Spleen (tissue), 11 donors: ENCODE data around the gene COL8A1. TPM values are rescaled to one million over a fixed set of nuclear protein-coding genes. Genes with fewer than 3 reads are reported as not detected.

ENCODE experiments used
- DNase-seq: peaks from one replicate; pipeline ENCODE4 v3.0.0-alpha.2; 2020
- H3K27ac ChIP-seq, 8 donors: fragments of 200-600 bp; sonication (generic) in 7 of 8; 1 replicate in 4 of 8; 2 replicates in 4 of 8; pipeline versions ENCODE4 v1.5.0 to v1.8.0; 2016 to 2021; ENCODE audit warnings: inconsistent platforms in 4 of 8, mild to moderate bottlenecking in 4 of 8, moderate library complexity in 1 of 8
- H3K27me3 ChIP-seq, 7 donors: fragments of 200-600 bp; sonication (generic) in 6 of 7; replicated peaks in 1 of 7; 1 replicate in 4 of 7; 2 replicates in 3 of 7; pipeline versions ENCODE4 v1.5.0 to v1.8.0; 2016 to 2021; ENCODE audit warnings: inconsistent platforms in 3 of 7, mild to moderate bottlenecking in 1 of 7
- H3K36me3 ChIP-seq, 6 donors: fragments of 200-600 bp; sonication (generic) in 5 of 6; 1 replicate in 4 of 6; 2 replicates in 2 of 6; pipeline versions ENCODE4 v1.5.0 to v1.8.0; 2016 to 2021; ENCODE audit warnings: inconsistent platforms in 2 of 6
- H3K4me1 ChIP-seq, 6 donors: fragments of 200-600 bp; sonication (generic) in 5 of 6; 1 replicate in 3 of 6; 2 replicates in 3 of 6; pipeline versions ENCODE4 v1.5.0 to v1.8.0; 2016 to 2021; ENCODE audit warnings: inconsistent platforms in 3 of 6
- H3K4me3 ChIP-seq, 8 donors: fragments of 200-600 bp; sonication (generic) in 7 of 8; 1 replicate in 4 of 8; 2 replicates in 4 of 8; pipeline versions ENCODE4 v1.5.0 to v1.8.0; 2016 to 2021; ENCODE audit warnings: inconsistent platforms in 4 of 8, mild to moderate bottlenecking in 4 of 8, moderate library complexity in 2 of 8
- H3K9me3 ChIP-seq, 8 donors: fragments of 200-600 bp; sonication (generic) in 7 of 8; 1 replicate in 4 of 8; 2 replicates in 4 of 8; pipeline versions ENCODE4 v1.5.0 to v1.8.0; 2016 to 2021; ENCODE audit warnings: inconsistent platforms in 4 of 8
- CTCF ChIP-seq, 11 experiments: fragments of 200-600 bp in 7 of 11; fragments of 450-650 bp in 4 of 11; sonication (generic) in 4 of 11; IDR thresholded peaks in 8 of 11; conservative IDR thresholded peaks in 3 of 11; 1 replicate in 7 of 11; 2 replicates in 4 of 11; pipeline versions ENCODE4 v1.4.0 to v1.8.0; 2016 to 2021; ENCODE audit warnings: antibody characterized with exemption in 11 of 11, inconsistent platforms in 4 of 11, mild to moderate bottlenecking in 1 of 11
- POLR2A ChIP-seq, 3 donors: fragments of 450-650 bp; IDR thresholded peaks; one replicate each; pipeline ENCODE4 v1.5.1; 2017; ENCODE audit warnings: antibody characterized with exemption in 3 of 3, mild to moderate bottlenecking in 1 of 3
- POLR2AphosphoS5 ChIP-seq, 3 donors: sonication (generic); formaldehyde crosslinking; IDR thresholded peaks; one replicate each; pipeline ENCODE4 v1.5.1; 2017; ENCODE audit warnings: antibody characterized with exemption in 3 of 3
- WGBS, 5 donors: extraction: QIAGEN DNeasy Blood & Tissue Kit in 3 of 5; methylation state at CpG; one replicate each; pipeline versions ENCODE4 v1.1.5 to v1.1.7; 2013 to 2018; 5-methylcytosine and 5-hydroxymethylcytosine counted together
- intact Hi-C: fragments of 100-400 bp; cut with DNase I; formaldehyde crosslinking; loops from one replicate; pipeline ENCODE4 v1.15.0; 2023; ENCODE audit warnings: low total_unique reads
- polyA plus RNA-seq, 3 donors: library from polyadenylated mRNA; stranded (reverse); fragments of 200-250 nt; gene quantifications; one replicate each; pipeline ENCODE4 v1.2.1, GENCODE V29; 2013
- total RNA-seq, 7 donors: library from RNA; depleted of rRNA in 3 of 7; stranded (reverse); fragments of >200 nt in 3 of 7; fragmentation: NEBNext Ultra II Directional in 4 of 7; extraction: Animal tissue kit (Norgen Biotek cat#: 25700) in 4 of 7; gene quantifications; one replicate each; pipeline versions ENCODE4 v1.1.0 to v1.2.1, GENCODE V29; 2016 to 2021
- donor health status: healthy with polysubstance abuse.
- donor health status: DM: no; HTN: no; CAD: no; lungs with moderate emphysema.
- donor health status: DM: no; HTN: no; CAD: no.
- donor health status: Bipolar disorder and iron deficiency.
- donor health status: healthy.
- donor health status: DM: no; HTN: no; CAD: no.
- donor health status: DM: yes; HTN: yes; CAD: no.

COL8A1 gene
- total and polyA plus RNA-seq, 10 donors: 0.22 to 3.1 (median 1.4) TPM

GRCh38 chr3:99602183-99602582 is 36.2 kb upstream of the COL8A1 start:
- H3K27me3 ChIP-seq: no peaks in the 10 kb centered on the region
- TF ChIP-seq POLR2A (IDR thresholded peaks at IDR 0.05) (no peak), CTCF (IDR thresholded peaks at IDR 0.05 in 8 of 11, conservative IDR thresholded peaks at IDR 0.05 in 3 of 11) (no peak), POLR2AphosphoS5 (IDR thresholded peaks at IDR 0.05) (no peak)
- no peak overlapping the region for H3K27ac ChIP-seq
- no peaks in the 10 kb centered on the region for H3K9me3 ChIP-seq
- H3K36me3 ChIP-seq: no peaks in the 10 kb centered on the region
- intact Hi-C loops: no loop called here
- DNase-seq: no peak
- no peak overlapping the region for H3K4me3 ChIP-seq
- no peaks in the 10 kb centered on the region for H3K4me1 ChIP-seq
- WGBS, 5 donors: 64 to 83% (median 76%) methylated on average over 3 of the region's 3 CpGs

- Histone ChIP-seq H3K27ac (no peak overlapping the region), H3K27me3 (no peaks in the 10 kb centered on the region), H3K9me3 (no peaks in the 10 kb centered on the region), H3K4me1 (no peaks in the 10 kb centered on the region), H3K36me3 (no peaks in the 10 kb centered on the region), H3K4me3 (no peak overlapping the region)
- 60 to 84% (median 80%) methylated on average over 1 of the region's 1 CpG for WGBS, 5 donors
- no peak for TF ChIP-seq POLR2A (IDR thresholded peaks at IDR 0.05)
- TF ChIP-seq CTCF (IDR thresholded peaks at IDR 0.05 in 8 of 11, conservative IDR thresholded peaks at IDR 0.05 in 3 of 11): no peak
- TF ChIP-seq POLR2AphosphoS5 (IDR thresholded peaks at IDR 0.05): no peak
- intact Hi-C loops: no loop called here
- no peak for DNase-seq
These were observed 31.2 kb upstream of the COL8A1 start for GRCh38 chr3:99607151-99607550.

GRCh38 chr3:99614768-99615167 is 23.6 kb upstream of the COL8A1 start:
- 76 to 95% (median 90%) methylated on average over 1 of the region's 1 CpG for WGBS, 5 donors
- Histone ChIP-seq H3K9me3 (peaks cover 0 to 6% (median 5%) of the 10 kb centered on the region in 8 donors), H3K36me3 (no peaks in the 10 kb centered on the region), H3K4me1 (no peaks in the 10 kb centered on the region), H3K4me3 (no peak overlapping the region), H3K27me3 (no peaks in the 10 kb centered on the region), H3K27ac (no peak overlapping the region)
- no peak for DNase-seq
- intact Hi-C loops: no loop called here
- TF ChIP-seq POLR2A (IDR thresholded peaks at IDR 0.05) (no peak), CTCF (IDR thresholded peaks at IDR 0.05 in 8 of 11, conservative IDR thresholded peaks at IDR 0.05 in 3 of 11) (no peak), POLR2AphosphoS5 (IDR thresholded peaks at IDR 0.05) (no peak)

GRCh38 chr3:99620077-99620767 is 18.2 kb upstream of the COL8A1 start:
- no peak for DNase-seq
- Histone ChIP-seq H3K36me3 (no peaks in the 10 kb centered on the region), H3K4me1 (no peaks in the 10 kb centered on the region), H3K4me3 (no peak overlapping the region), H3K27me3 (no peaks in the 10 kb centered on the region), H3K27ac (no peak overlapping the region), H3K9me3 (peaks cover 0 to 6% (median 5%) of the 10 kb centered on the region in 8 donors)
- 79 to 88% (median 84%) methylated on average over 1 of the region's 1 CpG for WGBS, 5 donors
- intact Hi-C loops: no loop called here
- no peak for TF ChIP-seq POLR2AphosphoS5 (IDR thresholded peaks at IDR 0.05)
- TF ChIP-seq CTCF (IDR thresholded peaks at IDR 0.05 in 8 of 11, conservative IDR thresholded peaks at IDR 0.05 in 3 of 11): no peak
- no peak for TF ChIP-seq POLR2A (IDR thresholded peaks at IDR 0.05)
